HG02642 (cell line): ENCODE measurements around the gene TUBB.
"Not testable (repeated sequence)": the region's sequence is repeated elsewhere in the genome, so short reads cannot be mapped to it uniquely, and the experiment has no call there.

Source experiments
- ATAC-seq: cut with Tn5 transposase; IDR thresholded peaks from one replicate; pipeline ENCODE4 v1.9.1; 2021; ENCODE audit warnings: mild to moderate bottlenecking; ENCODE audit not compliant: unreplicated experiment, poor library complexity

The TUBB gene

DNA sequence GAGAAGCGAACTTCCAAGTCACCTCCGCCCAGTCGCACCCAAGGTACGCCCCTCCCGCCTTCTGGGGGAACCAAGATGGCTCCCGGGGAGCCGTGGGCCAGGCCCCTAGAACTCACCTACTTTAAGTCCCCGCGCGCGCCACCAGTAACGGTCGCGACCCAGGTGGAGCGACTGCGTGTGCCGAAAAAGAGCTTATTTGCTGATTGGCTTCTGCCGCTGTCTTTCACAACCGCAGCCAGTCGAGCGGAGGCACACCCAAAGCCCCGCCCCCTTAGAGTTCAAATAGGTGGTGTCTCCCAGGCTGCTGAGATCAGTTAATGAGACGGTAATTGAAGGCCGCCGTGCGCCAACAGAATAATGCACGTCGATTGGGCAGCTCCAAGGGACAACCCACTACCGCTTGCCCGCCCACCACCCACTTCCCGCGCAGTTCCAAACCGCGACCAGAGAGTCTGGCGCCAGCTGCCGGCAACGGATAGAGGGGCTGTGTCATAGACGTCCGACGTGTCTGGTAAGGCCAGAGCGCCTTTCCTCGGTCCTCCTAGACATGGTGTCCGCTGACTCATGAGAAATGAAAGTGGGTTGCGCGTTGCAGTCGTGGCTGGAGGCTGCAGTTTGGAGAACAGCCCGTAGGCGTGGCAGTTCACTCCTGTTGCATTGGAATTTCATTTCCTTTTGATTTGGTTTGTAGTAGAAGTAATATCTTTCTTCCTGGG, 2.9 kb upstream of the TUBB start, which contains the start of gene MDC1:
MDC1 (minus strand) TSS at position 153 of the 716 bp plus-strand sequence. CDS start 2,106 bp downstream, outside the sequence.
- peak; percentile 72 for ATAC-seq

DNA sequence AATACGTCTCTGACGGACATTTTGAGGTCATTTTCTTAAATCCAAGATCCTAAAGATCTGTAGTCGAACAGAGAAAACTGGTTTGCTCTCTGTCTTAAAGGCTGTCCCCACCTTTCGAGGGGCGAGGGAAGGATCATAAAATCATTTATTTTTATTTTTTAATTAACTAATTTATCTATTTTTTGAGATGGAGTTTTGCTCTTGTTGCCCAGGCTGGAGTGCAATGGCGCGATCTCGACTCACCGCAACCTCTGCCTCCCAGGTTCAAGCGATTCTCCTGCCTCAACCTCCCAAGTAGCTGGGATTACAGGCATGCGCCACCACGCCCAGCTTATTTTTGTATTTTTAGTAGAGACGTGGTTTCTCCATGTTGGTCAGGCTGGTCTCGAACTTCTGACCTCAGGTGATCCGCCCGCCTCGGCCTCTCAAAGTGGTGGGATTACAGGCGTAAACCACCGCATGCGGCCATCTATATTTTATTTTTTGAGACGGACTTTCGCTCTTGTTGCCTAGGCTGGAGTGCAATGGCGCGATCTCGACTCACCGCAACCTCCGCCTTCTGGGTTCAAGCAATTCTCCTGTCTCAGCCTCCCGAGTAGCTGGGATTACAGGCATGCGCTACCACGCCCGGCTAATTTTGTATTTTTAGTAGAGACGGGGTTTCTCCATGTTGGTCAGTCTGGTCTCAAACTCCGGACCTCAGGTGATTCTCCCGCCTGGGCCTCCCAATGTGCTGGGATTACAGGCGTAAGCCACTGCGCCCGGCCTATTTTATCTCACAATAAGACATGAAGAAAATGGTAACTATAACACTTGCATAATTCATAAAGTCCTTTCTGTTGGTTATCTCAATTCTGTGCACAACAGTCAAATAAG, 2.1 kb upstream of the TUBB start:
- not testable (repeated sequence) for ATAC-seq

DNA sequence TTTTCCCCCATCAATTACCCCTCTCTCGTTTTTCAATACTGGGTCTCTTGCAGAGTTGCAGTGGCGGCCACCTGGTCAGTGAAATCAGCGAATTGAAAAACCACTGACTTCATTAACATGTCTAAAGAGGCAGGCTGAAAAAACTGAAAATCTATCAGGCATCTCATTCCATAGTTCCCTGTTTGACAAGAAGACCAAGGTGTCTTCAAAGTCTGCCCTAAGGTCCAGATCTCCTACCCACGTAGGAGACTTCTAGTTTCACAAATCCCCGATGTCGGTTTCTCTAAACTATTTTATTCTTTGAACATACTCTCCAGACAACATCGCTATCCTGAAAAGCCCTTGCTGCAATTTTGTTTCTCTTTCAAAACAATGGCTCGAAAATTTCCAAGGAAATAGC, 796 bp upstream of the TUBB start:
- no peak for ATAC-seq

DNA sequence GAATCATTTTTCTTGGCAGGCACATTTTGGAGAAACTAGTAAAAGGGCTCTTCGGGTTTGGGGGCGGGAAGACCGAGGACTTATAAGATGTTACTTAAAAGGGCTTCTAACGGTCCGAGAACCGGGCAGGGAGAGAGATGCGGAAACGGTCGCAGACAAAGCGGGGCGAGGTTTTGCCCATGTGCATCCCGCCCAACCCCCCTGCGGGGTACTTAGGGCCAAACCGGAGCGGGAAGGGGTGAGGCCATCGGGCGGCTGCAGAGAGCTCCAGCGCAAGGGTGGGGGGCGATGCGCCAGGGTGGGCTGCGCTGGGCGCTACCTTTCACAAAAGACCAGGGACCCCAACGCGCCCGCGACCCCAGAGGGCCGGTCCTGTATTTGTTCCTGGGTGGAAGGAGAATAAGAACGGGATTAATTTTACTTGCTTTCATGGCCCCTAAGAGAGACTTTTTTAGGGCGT, 616 bp downstream of the TUBB start:
- no peak for ATAC-seq

DNA sequence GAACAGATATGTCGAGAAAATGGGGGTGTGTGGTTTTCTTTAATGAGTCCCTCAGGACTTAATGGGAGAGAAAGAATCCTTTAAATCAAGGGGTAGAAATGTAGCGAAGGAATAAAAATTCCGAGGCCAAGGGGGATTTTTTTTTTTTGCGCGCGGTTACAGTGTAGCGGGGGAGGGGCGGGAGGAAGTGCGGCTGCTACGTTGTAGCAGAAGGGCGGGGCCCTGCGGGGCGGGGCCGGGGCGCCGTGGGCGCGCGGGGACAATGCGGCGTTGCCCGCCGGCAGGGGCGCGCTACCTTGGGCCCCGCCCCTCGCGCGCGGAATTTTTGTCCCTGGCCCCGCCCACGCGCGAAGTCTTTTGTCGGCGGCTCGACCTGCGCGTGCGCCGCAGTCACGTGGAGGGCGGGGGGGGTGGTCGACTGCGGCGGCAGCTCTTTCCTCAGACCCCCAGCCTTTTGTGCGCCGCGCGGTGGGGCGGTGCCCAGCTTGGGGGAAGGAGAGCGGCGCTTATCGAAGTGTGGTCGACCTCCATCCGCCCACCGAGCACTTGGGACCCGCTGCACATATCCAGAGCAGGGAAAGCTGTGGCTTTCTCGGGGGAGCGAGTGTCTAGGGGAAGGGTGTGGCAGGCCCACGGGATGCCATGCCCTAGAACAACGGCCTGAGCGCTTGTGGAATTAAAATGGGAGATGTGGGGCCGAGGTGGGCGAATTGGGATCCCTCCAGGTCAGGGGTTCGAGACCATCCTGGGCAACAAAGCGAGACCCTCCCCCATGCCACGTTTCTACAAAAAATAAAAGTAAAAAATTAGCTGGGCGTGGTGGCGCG, 1.3 kb downstream of the TUBB start:
- ATAC-seq = peak; percentile 32

DNA sequence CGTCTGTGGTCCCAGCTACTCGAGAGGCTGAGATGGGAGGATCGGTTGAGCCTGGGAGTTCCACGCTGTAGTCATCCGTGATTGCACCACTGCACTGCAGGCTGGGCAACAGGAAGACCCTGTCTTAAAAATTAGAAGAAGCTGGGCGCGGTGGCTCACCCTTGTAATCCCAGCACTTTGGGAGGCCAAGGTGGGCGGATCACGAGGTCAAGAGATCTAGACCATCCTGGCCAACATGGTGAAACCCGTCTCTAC, 1.8 kb downstream of the TUBB start:
- ATAC-seq = not testable (repeated sequence)

DNA sequence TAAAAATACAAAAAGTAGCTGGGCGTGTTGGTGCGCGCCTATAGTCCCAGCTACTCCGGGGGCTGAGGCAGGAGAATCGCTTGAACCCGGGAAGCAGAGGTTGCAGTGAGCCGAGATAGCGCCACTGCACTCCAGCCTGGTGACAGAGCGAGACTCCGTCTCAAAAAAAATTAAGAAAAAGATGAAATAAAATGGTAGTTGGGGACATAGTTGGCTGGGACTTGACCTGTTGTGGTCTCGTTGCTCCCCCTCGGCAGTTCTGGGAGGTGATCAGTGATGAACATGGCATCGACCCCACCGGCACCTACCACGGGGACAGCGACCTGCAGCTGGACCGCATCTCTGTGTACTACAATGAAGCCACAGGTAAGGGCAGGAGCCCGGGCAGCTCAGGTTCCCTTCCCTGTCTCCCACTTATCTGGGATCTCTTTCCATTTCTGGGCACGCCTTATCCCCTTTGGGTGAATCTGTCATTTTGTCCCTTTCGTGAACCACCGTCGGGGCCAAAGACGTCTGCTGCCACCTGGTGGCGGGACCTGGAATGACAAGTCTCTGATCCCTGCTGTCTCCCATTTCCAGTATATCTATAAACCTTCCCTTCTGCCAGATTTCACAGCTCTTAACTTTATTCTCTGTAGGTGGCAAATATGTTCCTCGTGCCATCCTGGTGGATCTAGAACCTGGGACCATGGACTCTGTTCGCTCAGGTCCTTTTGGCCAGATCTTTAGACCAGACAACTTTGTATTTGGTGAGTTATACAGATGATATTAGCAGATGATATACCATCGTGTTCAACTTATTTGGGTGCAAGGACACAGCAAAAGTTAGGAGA, 2.3 kb downstream of the TUBB start:
- no peak for ATAC-seq

DNA sequence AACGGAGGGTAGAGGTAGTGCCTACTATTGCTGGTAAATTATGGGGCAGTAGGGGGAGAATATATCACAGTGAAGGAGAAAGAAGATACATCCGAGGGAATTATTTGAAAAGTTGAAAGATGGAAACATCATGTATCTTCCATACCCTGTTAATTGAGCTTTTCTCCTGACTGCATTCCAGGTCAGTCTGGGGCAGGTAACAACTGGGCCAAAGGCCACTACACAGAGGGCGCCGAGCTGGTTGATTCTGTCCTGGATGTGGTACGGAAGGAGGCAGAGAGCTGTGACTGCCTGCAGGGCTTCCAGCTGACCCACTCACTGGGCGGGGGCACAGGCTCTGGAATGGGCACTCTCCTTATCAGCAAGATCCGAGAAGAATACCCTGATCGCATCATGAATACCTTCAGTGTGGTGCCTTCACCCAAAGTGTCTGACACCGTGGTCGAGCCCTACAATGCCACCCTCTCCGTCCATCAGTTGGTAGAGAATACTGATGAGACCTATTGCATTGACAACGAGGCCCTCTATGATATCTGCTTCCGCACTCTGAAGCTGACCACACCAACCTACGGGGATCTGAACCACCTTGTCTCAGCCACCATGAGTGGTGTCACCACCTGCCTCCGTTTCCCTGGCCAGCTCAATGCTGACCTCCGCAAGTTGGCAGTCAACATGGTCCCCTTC, 3.1 kb downstream of the TUBB start:
- ATAC-seq = not testable (repeated sequence)

DNA sequence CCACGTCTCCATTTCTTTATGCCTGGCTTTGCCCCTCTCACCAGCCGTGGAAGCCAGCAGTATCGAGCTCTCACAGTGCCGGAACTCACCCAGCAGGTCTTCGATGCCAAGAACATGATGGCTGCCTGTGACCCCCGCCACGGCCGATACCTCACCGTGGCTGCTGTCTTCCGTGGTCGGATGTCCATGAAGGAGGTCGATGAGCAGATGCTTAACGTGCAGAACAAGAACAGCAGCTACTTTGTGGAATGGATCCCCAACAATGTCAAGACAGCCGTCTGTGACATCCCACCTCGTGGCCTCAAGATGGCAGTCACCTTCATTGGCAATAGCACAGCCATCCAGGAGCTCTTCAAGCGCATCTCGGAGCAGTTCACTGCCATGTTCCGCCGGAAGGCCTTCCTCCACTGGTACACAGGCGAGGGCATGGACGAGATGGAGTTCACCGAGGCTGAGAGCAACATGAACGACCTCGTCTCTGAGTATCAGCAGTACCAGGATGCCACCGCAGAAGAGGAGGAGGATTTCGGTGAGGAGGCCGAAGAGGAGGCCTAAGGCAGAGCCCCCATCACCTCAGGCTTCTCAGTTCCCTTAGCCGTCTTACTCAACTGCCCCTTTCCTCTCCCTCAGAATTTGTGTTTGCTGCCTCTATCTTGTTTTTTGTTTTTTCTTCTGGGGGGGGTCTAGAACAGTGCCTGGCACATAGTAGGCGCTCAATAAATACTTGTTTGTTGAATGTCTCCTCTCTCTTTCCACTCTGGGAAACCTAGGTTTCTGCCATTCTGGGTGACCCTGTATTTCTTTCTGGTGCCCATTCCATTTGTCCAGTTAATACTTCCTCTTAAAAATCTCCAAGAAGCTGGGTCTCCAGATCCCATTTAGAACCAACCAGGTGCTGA, 3.9 kb downstream of the TUBB start:
- ATAC-seq = not testable (repeated sequence)

DNA sequence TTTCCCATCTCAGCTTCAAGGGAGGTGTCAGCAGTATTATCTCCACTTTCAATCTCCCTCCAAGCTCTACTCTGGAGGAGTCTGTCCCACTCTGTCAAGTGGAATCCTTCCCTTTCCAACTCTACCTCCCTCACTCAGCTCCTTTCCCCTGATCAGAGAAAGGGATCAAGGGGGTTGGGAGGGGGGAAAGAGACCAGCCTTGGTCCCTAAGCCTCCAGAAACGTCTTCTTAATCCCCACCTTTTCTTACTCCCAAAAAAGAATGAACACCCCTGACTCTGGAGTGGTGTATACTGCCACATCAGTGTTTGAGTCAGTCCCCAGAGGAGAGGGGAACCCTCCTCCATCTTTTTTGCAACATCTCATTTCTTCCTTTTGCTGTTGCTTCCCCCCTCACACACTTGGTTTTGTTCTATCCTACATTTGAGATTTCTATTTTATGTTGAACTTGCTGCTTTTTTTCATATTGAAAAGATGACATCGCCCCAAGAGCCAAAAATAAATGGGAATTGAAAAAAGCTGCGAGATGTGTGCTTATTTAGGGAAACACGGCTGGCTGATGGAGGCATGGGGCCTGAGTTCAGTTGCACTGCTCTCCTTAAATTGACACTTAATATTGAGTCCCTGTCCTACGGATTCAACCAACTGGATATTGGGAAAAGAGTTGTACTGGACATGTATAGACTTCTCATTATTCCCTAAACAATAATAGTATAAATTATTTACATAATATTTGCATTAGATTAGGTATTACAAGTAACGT, 4.9 kb downstream of the TUBB start:
- no peak for ATAC-seq

DNA sequence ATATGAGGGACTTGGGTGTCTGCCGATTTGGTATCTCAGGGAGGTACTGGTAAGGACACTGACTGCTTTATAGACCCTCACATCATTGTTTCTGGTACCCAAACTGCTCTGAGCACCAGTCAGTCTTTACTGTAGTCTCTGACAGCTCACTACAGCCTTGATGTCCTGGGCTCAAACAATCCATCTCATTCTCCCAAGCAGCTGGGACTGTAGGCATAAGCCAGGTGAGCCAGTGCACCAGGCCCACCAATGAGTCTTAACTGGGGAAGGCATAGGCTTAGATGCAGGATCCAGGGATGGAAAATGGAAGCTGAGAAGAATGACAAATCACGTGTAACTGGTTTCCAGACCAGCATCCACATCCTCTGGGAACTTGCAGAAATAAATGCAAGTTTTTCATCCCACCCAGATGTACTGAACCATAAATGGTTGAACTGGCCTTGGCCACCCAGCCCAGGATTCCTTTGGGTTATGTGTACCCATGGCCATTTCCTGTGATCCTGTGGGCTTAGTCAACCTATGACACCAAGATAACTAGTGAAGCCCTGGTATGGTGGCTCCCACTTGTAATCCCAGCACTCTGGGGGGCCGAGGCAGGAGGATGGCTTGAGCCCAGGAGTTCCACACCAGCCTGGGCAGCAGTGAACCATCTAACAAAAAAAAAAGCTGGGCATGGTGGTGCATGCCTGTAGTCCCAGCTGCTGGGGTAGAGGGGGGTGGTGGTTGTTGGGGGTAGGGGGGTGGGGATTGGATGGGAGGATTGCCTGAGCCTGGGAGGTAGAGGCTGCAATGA, 5.8 kb downstream of the TUBB start:
- ATAC-seq = no peak

DNA sequence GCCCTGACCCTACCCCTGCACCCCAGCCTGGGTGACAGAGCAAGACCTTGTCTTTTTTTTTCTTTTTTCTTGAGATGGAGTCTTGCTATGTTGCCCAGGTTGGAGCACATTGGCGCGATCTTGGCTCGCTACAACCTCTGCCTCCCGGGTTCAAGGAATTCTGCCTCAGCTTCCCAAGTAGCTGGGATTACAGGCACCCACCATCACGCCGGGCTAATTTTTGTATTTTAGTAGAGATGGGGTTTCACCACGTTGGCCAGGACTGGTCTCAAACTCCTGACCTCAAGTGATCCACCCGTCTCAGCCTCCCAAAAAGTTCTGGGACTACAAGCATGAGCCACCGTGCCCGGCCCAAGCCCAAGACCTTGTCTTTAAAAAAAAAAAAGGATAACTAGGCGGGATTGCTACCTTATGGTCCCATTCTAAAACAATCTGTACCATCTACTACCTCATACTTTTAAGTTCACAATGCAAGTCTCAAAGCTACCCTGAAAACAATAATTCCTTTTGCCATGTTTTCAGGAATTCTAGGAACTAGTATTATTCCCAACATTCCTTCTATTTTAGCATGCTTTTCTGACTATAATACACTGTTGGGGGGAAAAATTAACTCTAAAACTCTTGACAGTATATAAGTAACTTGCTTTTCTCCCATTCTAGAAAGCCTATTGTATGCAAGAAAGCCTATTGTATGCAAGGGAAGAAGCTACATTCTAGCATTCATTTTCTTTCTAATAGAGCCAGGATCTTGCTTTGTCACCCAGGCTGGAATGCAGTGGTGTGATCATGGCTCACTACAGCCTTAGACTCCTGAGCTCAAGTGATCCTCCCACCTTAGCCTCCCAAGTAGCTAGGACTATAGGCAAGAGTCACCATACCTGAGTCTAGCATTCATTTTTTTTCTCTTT, 6.6 kb downstream of the TUBB start:
- ATAC-seq = no peak

DNA sequence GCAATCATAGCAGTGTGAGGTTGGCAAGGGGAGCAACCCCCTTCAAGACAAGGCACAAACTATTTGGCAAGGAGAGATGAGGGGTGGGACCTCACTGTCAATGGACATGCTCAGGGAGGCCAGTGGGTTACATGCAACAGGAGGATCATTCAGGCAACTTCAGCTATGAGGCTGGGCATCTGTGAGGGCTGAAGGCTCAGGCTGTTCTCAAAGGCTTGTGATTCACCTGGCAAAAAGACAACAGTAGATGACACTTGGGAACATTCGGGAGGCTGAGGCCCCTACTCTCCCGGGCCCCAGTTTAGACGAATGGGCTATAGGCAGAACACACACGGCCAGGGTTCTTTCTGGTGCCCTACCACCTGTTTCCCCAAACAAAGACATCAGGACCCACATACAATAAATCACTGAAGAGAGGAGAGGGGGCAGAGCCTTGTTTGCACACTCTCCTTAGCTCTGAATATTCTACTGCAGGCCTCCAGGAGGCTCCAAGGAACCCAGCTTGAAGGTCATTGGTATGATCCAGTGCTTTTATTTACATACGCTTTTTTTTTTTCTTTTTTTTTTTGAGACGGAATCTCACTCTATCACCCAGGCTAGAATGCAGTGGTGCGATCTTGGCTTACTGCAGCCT, 7.9 kb downstream of the TUBB start:
- ATAC-seq = no peak

DNA sequence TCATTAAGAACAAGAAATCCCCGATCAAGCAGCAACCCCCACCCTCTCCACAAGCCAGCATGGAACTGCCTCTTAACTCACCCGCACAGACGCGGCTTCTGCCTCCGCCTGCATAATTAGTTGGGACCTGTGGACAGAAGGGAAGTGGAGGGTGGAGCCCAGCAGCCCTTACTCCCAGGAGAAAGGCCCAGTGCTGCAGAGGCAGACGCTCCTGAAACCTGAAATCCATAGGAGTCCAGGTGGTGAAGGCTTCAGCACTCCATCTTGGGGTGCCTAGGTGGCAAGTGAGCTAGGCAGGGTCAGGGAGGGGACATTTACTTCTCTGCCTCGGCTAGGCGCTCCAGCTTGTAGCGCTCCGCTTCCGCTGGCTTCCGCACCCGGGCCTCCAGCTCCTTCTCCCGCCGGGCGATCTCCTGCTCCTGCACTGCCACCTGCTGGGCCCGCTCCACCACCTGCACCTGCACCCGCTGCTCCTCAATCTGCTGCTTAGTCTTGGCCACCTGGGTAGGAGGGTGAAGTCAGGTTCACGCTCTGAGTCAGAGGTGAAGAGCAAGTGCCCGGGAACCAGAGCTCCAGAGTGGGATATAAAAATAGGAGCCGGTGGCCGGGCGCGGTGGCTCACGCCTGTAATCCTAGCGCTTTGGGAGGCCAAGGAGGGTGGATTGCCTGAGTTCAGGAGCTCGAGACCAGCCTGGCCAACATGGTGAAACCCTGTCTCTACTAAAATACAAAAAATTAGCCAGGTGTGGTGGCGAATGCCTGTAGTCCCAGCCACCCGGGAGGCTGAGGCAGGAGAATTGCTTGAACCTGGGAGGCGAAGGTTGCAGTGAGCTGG, 10.7 kb downstream of the TUBB start:
- ATAC-seq = peak; percentile 73
